ENCODE data around the gene DCUN1D1. TPM values are rescaled to one million over a fixed set of nuclear protein-coding genes. Genes with fewer than 3 reads are reported as not detected.

Gene DCUN1D1
- total and polyA plus RNA-seq, 10 of the 15 experiments (the other 5 are each of a cell fraction or from before 2014, with no cell fraction given), result 19.8 to 47.4 (median 30.8) TPM

- TF ChIP-seq, protein P1, sequence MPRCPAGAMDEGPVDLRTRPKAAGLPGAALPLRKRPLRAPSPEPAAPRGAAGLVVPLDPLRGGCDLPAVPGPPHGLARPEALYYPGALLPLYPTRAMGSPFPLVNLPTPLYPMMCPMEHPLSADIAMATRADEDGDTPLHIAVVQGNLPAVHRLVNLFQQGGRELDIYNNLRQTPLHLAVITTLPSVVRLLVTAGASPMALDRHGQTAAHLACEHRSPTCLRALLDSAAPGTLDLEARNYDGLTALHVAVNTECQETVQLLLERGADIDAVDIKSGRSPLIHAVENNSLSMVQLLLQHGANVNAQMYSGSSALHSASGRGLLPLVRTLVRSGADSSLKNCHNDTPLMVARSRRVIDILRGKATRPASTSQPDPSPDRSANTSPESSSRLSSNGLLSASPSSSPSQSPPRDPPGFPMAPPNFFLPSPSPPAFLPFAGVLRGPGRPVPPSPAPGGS (IDR thresholded peaks at IDR 0.05; ENCODE audit: borderline replicate concordance, insufficient read depth, low read depth, low read length, poor library complexity, severe bottlenecking), result no peak
- TF ChIP-seq SMC3 (IDR thresholded peaks at IDR 0.05; ENCODE audit: borderline replicate concordance, low read length) (no peak), ZNF274 (IDR thresholded peaks at IDR 0.05; ENCODE audit: insufficient read depth, insufficient read length) (no peak), IRF3 (IDR thresholded peaks at IDR 0.05) (no peak), CEBPB (IDR thresholded peaks at IDR 0.05; ENCODE audit: borderline replicate concordance in 1 of 2, low read depth in 2 of 2, low read length in 2 of 2) (no peak), NFIC (IDR thresholded peaks at IDR 0.05; ENCODE audit: low read depth, low read length) (no peak), SKIL (IDR thresholded peaks at IDR 0.05; ENCODE audit: low read depth, poor library complexity, severe bottlenecking) (no peak), MXI1 (IDR thresholded peaks at IDR 0.05; ENCODE audit: low read depth, low read length) (no peak), FOS (IDR thresholded peaks at IDR 0.05; ENCODE audit: borderline replicate concordance, extremely low read depth, insufficient read length) (no peak), MTA3 (IDR thresholded peaks at IDR 0.05; ENCODE audit: borderline replicate concordance, low read length) (no peak), REST (IDR thresholded peaks at IDR 0.05; ENCODE audit: low read depth, low read length) (no peak)
These were observed 60.4 kb downstream of the DCUN1D1 start (continued) for GRCh38 chr3:182919866-182920357.
